HepG2 (cell line): Measurements from ENCODE around the gene DYTN. TPM values are rescaled to one million over a fixed set of nuclear protein-coding genes. Genes with fewer than 3 reads are reported as not detected.

Experiments used
- ARHGAP35 ChIP-seq: sonication (generic); formaldehyde crosslinking; IDR thresholded peaks from 2 replicates; pipeline ENCODE4 v1.9.0; 2022; ENCODE audit warnings: mild to moderate bottlenecking, inconsistent platforms, moderate library complexity, missing genetic modification reagents, borderline replicate concordance
- ATAD3A ChIP-seq: sonication (generic); formaldehyde crosslinking; IDR thresholded peaks from 2 replicates; pipeline ENCODE4 v1.4.0; 2020; ENCODE audit warnings: missing genetic modification reagents
- FOXK2 ChIP-seq: fragments of 450-650 bp; IDR thresholded peaks from 2 replicates; pipeline ENCODE4 v1.6.1; 2016
- MBD4 ChIP-seq: IDR thresholded peaks from 2 replicates; pipeline ENCODE4 v1.6.1; 2012; ENCODE audit warnings: low read length, inconsistent platforms, borderline replicate concordance
- SYNCRIP ChIP-seq: fragments of 200-400 bp; formaldehyde crosslinking; IDR thresholded peaks from 2 replicates; pipeline ENCODE4 v1.6.1; 2018; ENCODE audit warnings: mild to moderate bottlenecking, low read depth, low read length; ENCODE audit not compliant: insufficient read depth
- TBX2 ChIP-seq: sonication (generic); formaldehyde crosslinking; IDR thresholded peaks from 2 replicates; pipeline ENCODE4 v1.5.0; 2020; ENCODE audit warnings: missing genetic modification reagents, mild to moderate bottlenecking, borderline replicate concordance
- ZBTB3 ChIP-seq: sonication (generic); formaldehyde crosslinking; IDR thresholded peaks from 2 replicates; pipeline ENCODE4 v1.4.0; 2020; ENCODE audit warnings: low read depth, mild to moderate bottlenecking, moderate library complexity, missing genetic modification reagents, borderline replicate concordance
- ZNF652 ChIP-seq: IDR thresholded peaks from 2 replicates; pipeline ENCODE4 v1.6.1; 2016; ENCODE audit warnings: low read depth, borderline replicate concordance
- polyA plus RNA-seq, 8 experiments: library from polyadenylated mRNA; depleted of rRNA in 3 of 8; stranded (reverse) in 7 of 8; unstranded in 1 of 8; fragments of >200 nt; fragmentation: Illumina TruSeq in 4 of 8; extraction: Trizol in 4 of 8; gene quantifications; 2 replicates each; pipeline versions ENCODE4 v1.2.1 to v1.2.3, GENCODE V29; 2011 to 2016; ENCODE audit warnings: low read depth in 4 of 8, missing spikeins in 1 of 8, mixed read lengths in 1 of 8; ENCODE audit not compliant: insufficient read depth in 1 of 8
- total RNA-seq, 5 experiments: library from RNA; depleted of rRNA; stranded (reverse); fragments of >200 nt; fragmentation: Illumina TruSeq; extraction: Trizol; gene quantifications; 2 replicates each; pipeline ENCODE4 v1.2.3, GENCODE V29; 2016; ENCODE audit warnings: low read depth in 1 of 5
- TF ChIP-seq, protein P1 (sequence below): sonication (generic); formaldehyde crosslinking; IDR thresholded peaks from 2 replicates; pipeline ENCODE4 v1.5.0; 2020; ENCODE audit warnings: missing genetic modification reagents, mild to moderate bottlenecking, borderline replicate concordance
- TF ChIP-seq, protein P2 (sequence below): sonication (generic); formaldehyde crosslinking; IDR thresholded peaks from 2 replicates; pipeline ENCODE4 v1.4.0; 2020; ENCODE audit warnings: low read depth, mild to moderate bottlenecking, missing genetic modification reagents
- TF ChIP-seq, protein P3 (sequence below): IDR thresholded peaks from 2 replicates; pipeline ENCODE4 v1.6.1; 2012; ENCODE audit warnings: low read length, improper control_type of control experiment
- TF ChIP-seq, protein P4 (sequence below): sonication (generic); formaldehyde crosslinking; IDR thresholded peaks from 2 replicates; pipeline ENCODE4 v1.4.0; 2020; ENCODE audit warnings: mild to moderate bottlenecking, missing genetic modification reagents
- TF ChIP-seq, protein P5 (sequence below): IDR thresholded peaks from 2 replicates; pipeline ENCODE4 v1.6.1; 2016
- TF ChIP-seq, protein P6 (sequence below): sonication (generic); formaldehyde crosslinking; IDR thresholded peaks from 2 replicates; pipeline ENCODE4 v1.8.1; 2023; ENCODE audit warnings: missing genetic modification reagents, mild to moderate bottlenecking, borderline replicate concordance

DYTN gene
- total and polyA plus RNA-seq, 2 of the 13 experiments (the other 11 are each of a cell fraction or from before 2014, with no cell fraction given) = not detected

DNA sequence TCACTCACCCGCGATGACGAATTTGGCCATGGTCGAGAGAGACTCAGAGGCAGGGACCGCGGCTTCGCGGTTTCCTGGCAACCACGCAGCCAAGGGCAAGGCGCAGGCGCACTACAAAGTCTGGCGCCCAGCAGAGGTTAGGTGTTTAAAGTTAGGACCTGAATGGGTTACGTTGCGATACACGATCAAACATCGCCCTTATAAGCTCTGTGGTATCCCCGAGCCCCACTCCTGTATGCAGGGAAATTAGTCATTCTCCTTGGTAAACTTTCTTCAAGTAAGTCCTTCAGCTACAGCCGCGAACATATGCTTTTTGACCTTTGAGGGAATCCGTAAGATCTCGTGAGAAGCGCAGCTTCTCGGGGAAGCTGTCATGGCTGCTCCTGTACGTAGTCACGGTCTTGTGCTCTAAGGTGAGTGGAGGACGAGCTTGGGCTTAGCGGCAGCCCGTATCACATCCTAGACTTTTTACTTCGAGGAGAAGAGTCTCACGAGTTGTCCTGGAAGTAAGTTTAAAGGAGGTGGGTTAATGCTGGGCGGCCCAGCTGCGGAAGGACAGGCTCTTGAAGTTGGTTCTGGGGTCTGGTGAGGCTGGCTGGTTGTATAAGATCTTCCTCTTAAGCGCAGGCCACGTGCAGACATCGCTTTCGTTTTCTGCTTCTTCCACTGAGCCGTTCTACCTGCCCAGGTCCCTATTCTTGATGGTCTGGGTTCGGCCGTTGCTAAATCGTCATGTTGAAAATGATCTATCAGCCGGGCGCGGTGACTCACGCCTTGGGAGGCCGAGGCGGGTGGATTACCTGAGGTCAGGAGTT is 47.3 kb upstream of the DYTN start, which contains the start of the genes FASTKD2 and MDH1B (continued):
- TF ChIP-seq, protein P1, sequence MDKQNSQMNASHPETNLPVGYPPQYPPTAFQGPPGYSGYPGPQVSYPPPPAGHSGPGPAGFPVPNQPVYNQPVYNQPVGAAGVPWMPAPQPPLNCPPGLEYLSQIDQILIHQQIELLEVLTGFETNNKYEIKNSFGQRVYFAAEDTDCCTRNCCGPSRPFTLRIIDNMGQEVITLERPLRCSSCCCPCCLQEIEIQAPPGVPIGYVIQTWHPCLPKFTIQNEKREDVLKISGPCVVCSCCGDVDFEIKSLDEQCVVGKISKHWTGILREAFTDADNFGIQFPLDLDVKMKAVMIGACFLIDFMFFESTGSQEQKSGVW (CRISPR knock-in tag) = no peak
- peak; percentile 72 for TF ChIP-seq TBX2 (CRISPR knock-in tag)
- no peak; the same call in 1 of the 2 replicates for TF ChIP-seq ZNF652 (CRISPR knock-in tag)
- no peak for TF ChIP-seq FOXK2
- TF ChIP-seq, protein P2, sequence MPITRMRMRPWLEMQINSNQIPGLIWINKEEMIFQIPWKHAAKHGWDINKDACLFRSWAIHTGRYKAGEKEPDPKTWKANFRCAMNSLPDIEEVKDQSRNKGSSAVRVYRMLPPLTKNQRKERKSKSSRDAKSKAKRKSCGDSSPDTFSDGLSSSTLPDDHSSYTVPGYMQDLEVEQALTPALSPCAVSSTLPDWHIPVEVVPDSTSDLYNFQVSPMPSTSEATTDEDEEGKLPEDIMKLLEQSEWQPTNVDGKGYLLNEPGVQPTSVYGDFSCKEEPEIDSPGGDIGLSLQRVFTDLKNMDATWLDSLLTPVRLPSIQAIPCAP (CRISPR knock-in tag) = peak; percentile 62; the same call in 1 of the 2 replicates
- no peak; the same call in 1 of the 2 replicates for TF ChIP-seq ARHGAP35 (CRISPR knock-in tag)
- TF ChIP-seq ATAD3A (CRISPR knock-in tag) = no peak
- TF ChIP-seq SYNCRIP = no peak
- TF ChIP-seq, protein P3, sequence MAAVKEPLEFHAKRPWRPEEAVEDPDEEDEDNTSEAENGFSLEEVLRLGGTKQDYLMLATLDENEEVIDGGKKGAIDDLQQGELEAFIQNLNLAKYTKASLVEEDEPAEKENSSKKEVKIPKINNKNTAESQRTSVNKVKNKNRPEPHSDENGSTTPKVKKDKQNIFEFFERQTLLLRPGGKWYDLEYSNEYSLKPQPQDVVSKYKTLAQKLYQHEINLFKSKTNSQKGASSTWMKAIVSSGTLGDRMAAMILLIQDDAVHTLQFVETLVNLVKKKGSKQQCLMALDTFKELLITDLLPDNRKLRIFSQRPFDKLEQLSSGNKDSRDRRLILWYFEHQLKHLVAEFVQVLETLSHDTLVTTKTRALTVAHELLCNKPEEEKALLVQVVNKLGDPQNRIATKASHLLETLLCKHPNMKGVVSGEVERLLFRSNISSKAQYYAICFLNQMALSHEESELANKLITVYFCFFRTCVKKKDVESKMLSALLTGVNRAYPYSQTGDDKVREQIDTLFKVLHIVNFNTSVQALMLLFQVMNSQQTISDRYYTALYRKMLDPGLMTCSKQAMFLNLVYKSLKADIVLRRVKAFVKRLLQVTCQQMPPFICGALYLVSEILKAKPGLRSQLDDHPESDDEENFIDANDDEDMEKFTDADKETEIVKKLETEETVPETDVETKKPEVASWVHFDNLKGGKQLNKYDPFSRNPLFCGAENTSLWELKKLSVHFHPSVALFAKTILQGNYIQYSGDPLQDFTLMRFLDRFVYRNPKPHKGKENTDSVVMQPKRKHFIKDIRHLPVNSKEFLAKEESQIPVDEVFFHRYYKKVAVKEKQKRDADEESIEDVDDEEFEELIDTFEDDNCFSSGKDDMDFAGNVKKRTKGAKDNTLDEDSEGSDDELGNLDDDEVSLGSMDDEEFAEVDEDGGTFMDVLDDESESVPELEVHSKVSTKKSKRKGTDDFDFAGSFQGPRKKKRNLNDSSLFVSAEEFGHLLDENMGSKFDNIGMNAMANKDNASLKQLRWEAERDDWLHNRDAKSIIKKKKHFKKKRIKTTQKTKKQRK = no peak
- TF ChIP-seq, protein P4, sequence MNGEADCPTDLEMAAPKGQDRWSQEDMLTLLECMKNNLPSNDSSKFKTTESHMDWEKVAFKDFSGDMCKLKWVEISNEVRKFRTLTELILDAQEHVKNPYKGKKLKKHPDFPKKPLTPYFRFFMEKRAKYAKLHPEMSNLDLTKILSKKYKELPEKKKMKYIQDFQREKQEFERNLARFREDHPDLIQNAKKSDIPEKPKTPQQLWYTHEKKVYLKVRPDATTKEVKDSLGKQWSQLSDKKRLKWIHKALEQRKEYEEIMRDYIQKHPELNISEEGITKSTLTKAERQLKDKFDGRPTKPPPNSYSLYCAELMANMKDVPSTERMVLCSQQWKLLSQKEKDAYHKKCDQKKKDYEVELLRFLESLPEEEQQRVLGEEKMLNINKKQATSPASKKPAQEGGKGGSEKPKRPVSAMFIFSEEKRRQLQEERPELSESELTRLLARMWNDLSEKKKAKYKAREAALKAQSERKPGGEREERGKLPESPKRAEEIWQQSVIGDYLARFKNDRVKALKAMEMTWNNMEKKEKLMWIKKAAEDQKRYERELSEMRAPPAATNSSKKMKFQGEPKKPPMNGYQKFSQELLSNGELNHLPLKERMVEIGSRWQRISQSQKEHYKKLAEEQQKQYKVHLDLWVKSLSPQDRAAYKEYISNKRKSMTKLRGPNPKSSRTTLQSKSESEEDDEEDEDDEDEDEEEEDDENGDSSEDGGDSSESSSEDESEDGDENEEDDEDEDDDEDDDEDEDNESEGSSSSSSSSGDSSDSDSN (CRISPR knock-in tag) = peak; percentile 72
- no peak for TF ChIP-seq MBD4
- TF ChIP-seq, protein P5, sequence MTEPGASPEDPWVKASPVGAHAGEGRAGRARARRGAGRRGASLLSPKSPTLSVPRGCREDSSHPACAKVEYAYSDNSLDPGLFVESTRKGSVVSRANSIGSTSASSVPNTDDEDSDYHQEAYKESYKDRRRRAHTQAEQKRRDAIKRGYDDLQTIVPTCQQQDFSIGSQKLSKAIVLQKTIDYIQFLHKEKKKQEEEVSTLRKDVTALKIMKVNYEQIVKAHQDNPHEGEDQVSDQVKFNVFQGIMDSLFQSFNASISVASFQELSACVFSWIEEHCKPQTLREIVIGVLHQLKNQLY (CRISPR knock-in tag) = peak; percentile 62
- peak; percentile 78; the same call in 1 of the 2 replicates for TF ChIP-seq ZBTB3 (CRISPR knock-in tag)
- TF ChIP-seq, protein P6, sequence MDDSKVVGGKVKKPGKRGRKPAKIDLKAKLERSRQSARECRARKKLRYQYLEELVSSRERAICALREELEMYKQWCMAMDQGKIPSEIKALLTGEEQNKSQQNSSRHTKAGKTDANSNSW = no peak
